Thyroid gland (tissue), 4 donors: ENCODE measurements around the gene CMTM3. TPM values are rescaled to one million over a fixed set of nuclear protein-coding genes. Genes with fewer than 3 reads are reported as not detected.
"Not testable (repeated sequence)": the region's sequence is repeated elsewhere in the genome, so short reads cannot be mapped to it uniquely, and the experiment has no call there.

Experiments used
- DNase-seq, 2 donors: peaks; one replicate each; pipeline ENCODE4 v3.0.0-alpha.2; 2019
- H3K27ac ChIP-seq, 3 donors: fragments of 200-600 bp; sonication (generic); 1 replicate in 2 of 3; 2 replicates in 1 of 3; pipeline ENCODE4 v1.5.1; 2016 to 2019; ENCODE audit warnings: mild to moderate bottlenecking in 1 of 3, moderate library complexity in 1 of 3
- H3K27me3 ChIP-seq: fragments of 200-600 bp; sonication (generic); one replicate; pipeline ENCODE4 v1.5.1; 2019
- H3K36me3 ChIP-seq, 2 donors: fragments of 200-600 bp; sonication (generic); one replicate each; pipeline ENCODE4 v1.5.1; 2016 to 2019
- H3K4me1 ChIP-seq, 2 donors: fragments of 200-600 bp; sonication (generic); one replicate each; pipeline ENCODE4 v1.5.1; 2017 to 2019
- H3K4me3 ChIP-seq, 3 donors: fragments of 200-600 bp; sonication (generic); replicated peaks in 1 of 3; 1 replicate in 2 of 3; 2 replicates in 1 of 3; pipeline ENCODE4 v1.5.1; 2016; ENCODE audit warnings: mild to moderate bottlenecking in 1 of 3
- H3K9me3 ChIP-seq: fragments of 200-600 bp; sonication (generic); one replicate; pipeline ENCODE4 v1.5.1; 2017
- POLR2A ChIP-seq, 2 donors: fragments of 450-650 bp; IDR thresholded peaks; one replicate each; pipeline ENCODE4 v1.6.1; 2017; ENCODE audit warnings: antibody characterized with exemption in 2 of 2, mild to moderate bottlenecking in 2 of 2, moderate library complexity in 1 of 2
- WGBS, 2 donors: methylation state at CpG; one replicate each; pipeline ENCODE4 v1.1.5; 2017; 5-methylcytosine and 5-hydroxymethylcytosine counted together
- intact Hi-C: fragments of 100-400 bp; cut with DNase I; formaldehyde crosslinking; loops from one replicate; pipeline ENCODE4 v1.15.1; 2023
- total RNA-seq, 4 donors: library from RNA; depleted of rRNA; stranded (reverse); fragments of >200 nt; gene quantifications; one replicate each; pipeline ENCODE4 v1.2.3, GENCODE V29; 2016
- TF ChIP-seq, protein P1 (sequence below), 6 experiments: fragments of 200-600 bp in 3 of 6; fragments of 450-650 bp in 3 of 6; sonication (generic) in 3 of 6; IDR thresholded peaks; one replicate each; pipeline ENCODE4 v1.5.1; 2016 to 2019; ENCODE audit warnings: antibody characterized with exemption in 6 of 6, mild to moderate bottlenecking in 2 of 6, inconsistent platforms in 1 of 6, moderate library complexity in 1 of 6

Gene CMTM3
- total RNA-seq, 4 donors from 2014 or later = 5.9 to 32.0 (median 21.3) TPM

DNA sequence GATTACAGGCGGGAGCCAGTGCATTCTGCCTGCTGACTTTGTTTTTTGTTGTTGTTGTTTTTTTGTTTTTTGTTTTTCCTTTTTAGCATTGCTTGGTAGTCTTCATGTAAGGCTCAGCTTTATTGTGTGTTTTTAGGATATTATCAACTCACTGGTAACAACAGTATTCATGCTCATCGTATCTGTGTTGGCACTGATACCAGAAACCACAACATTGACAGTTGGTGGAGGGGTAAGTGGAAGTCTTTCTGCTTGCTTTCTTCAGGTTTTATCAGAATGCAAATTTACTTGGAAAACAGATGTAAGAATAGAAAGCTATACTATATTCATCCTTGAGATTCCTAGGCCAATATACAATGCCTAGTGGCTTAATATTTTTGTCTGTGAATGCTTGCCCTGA lies 41.5 kb upstream of the CMTM3 start:
- Histone ChIP-seq H3K9me3 (no peaks in the 10 kb centered on the region), H3K4me1 (peaks cover 0 to 4% of the 10 kb centered on the region in 2 donors), H3K36me3 (peaks cover 0 to 8% of the 10 kb centered on the region in 2 donors), H3K27me3 (no peaks in the 10 kb centered on the region), H3K27ac (no peak overlapping the region), H3K4me3 (no peak overlapping the region)
- no peak for DNase-seq
- TF ChIP-seq, protein P1, sequence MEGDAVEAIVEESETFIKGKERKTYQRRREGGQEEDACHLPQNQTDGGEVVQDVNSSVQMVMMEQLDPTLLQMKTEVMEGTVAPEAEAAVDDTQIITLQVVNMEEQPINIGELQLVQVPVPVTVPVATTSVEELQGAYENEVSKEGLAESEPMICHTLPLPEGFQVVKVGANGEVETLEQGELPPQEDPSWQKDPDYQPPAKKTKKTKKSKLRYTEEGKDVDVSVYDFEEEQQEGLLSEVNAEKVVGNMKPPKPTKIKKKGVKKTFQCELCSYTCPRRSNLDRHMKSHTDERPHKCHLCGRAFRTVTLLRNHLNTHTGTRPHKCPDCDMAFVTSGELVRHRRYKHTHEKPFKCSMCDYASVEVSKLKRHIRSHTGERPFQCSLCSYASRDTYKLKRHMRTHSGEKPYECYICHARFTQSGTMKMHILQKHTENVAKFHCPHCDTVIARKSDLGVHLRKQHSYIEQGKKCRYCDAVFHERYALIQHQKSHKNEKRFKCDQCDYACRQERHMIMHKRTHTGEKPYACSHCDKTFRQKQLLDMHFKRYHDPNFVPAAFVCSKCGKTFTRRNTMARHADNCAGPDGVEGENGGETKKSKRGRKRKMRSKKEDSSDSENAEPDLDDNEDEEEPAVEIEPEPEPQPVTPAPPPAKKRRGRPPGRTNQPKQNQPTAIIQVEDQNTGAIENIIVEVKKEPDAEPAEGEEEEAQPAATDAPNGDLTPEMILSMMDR (IDR thresholded peaks at IDR 0.05) = no peak
- TF ChIP-seq POLR2A (IDR thresholded peaks at IDR 0.05) = no peak
- 89 to 96% methylated on average over 2 of the region's 2 CpGs for WGBS, 2 donors
- intact Hi-C loops = no loop called here

DNA sequence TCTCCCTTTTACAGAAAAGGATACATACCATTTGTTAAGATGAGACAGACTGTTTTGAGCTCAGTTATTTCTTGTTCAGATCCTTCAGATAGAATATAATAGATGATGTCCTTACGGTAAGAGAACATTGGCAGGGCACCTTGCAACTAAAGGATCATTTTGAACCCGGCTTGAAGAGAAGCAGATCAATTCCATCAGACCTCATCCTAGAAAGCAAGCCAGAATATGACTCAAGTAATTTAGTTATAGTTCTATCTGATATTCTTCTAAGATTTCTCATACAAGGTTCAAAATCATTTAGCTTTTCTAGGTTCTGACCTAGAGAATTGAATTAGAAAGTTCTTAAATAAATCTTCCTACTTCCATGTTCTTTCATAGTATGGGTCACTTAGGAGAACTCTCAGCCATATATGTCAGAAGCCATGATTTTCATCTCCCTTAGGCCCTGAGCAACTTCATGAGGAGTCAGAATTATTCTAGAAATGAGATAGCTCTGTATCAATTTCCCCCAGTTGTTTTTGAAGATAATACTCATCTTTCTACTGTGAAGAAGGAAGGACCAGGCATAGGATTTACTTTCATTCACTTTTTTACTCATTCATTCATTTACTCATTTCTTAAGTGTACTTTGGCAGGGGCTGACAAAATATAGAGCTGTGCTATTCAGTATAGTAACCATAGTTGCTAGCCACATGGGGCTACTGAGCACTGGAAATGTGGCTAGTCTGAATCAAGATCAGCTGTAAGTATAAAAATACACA lies 40.8 kb upstream of the CMTM3 start:
- no peaks in the 10 kb centered on the region for H3K9me3 ChIP-seq
- no peak overlapping the region for H3K4me3 ChIP-seq
- 96 to 99% methylated on average over 2 of the region's 2 CpGs for WGBS, 2 donors
- H3K27ac ChIP-seq = no peak overlapping the region
- peaks cover 0 to 8% of the 10 kb centered on the region in 2 donors for H3K36me3 ChIP-seq
- TF ChIP-seq POLR2A (IDR thresholded peaks at IDR 0.05) = no peak
- TF ChIP-seq, protein P1 (IDR thresholded peaks at IDR 0.05) = no peak
- intact Hi-C loops = no loop called here
- no peaks in the 10 kb centered on the region for H3K27me3 ChIP-seq
- no peak for DNase-seq
- H3K4me1 ChIP-seq = peaks cover 0 to 4% of the 10 kb centered on the region in 2 donors

DNA sequence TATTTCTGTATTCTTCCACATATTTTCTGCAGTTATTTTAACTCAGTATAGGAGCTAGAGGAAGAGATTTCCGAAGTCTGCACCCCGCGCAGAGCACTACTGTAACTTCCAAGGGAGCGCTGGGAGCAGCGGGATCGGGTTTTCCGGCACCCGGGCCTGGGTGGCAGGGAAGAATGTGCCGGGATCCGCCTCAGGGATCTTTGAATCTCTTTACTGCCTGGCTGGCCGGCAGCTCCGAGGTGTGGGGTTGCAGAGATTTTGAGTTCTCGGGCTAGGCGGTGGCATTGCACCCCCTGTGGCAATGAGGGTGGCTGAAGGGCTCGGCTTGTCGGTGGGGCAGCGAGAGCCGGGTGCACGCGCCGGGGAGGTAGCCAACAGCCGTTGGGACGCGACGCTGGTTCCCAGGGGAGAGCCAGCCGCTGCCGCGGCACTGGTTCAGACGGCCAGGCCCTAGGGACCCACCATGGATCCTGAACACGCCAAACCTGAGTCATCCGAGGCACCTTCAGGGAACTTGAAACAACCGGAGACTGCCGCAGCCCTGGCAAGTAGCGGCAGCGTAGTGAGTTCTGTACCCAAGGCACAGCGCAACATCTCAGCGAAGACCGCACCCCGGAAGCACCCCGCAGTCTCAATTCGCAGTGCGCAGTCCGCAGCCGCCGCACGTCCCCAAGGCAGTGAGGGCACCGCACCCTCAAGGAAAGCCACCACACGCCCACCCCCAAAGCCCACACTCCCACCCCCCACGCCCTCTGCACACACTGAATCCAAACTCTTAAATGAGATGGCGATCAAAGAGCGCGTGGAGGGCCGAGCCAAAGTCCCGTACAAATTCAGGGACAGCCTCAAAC lies 38.2 kb upstream of the CMTM3 start, which contains the start of gene CMTM1:
Gene CMTM1, plus strand, starts transcription at position 389 of the 851 bp plus-strand sequence. Its CDS starts 75 bp downstream, at position 464.
- TF ChIP-seq, protein P1 (IDR thresholded peaks at IDR 0.05) = no peak
- no peak for TF ChIP-seq POLR2A (IDR thresholded peaks at IDR 0.05)
- H3K27me3 ChIP-seq = no peaks in the 10 kb centered on the region
- peaks cover 0 to 8% of the 10 kb centered on the region in 2 donors for H3K36me3 ChIP-seq
- 93 to 94% methylated on average over 46 to 54 of the region's 54 CpGs for WGBS, 2 donors
- no peak within 1 kb of the TSS for H3K4me3 ChIP-seq
- no peak for DNase-seq
- H3K9me3 ChIP-seq = no peaks in the 10 kb centered on the region
- intact Hi-C loops = no loop called here
- H3K4me1 ChIP-seq = peaks cover 0 to 4% of the 10 kb centered on the region in 2 donors
- H3K27ac ChIP-seq = no peak within 1 kb of the TSS

DNA sequence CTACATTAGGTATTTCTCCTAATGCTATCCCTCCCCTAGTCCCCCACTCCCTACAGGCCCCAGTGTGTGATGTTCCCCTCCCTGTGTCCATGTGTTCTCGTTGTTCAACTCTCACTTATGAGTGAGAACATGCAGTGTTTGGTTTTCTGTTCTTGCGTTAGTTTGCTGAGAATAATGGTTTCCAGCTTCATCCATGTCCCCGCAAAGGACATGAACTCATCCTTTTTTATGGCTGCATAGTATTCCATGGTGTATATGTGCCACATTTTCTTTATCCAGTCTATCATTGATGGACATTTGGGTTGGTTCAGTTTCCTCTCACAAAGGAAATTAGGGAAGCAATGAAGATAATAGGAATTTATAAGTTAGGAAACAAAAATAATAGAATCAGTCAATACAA lies 37.2 kb upstream of the CMTM3 start:
- WGBS, 2 donors = 97 to 98% methylated on average over 3 of the region's 3 CpGs

DNA sequence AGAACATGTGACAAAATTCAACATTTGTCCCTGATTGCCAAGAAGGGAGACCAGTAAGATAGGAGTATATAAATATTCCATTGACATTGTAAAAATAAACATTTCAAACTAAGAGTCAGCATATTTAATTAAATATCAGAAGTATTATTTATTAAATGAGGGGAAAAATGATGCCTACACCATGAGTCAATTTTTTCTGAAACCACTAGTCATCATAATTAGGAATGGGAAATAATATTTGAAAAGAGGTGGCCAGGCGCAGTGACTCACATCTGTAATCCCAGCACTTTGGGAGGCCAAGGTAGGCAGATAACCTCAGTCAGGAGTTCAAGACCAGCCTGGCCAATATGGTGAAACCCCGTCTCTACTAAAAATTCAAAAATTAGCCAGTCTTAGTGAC lies 36.1 kb upstream of the CMTM3 start:
- no peak for DNase-seq
- 88 to 96% methylated on average over 2 of the region's 2 CpGs for WGBS, 2 donors
- no peaks in the 10 kb centered on the region for H3K4me1 ChIP-seq
- H3K36me3 ChIP-seq = peaks cover 0 to 8% of the 10 kb centered on the region in 2 donors
- no peak overlapping the region for H3K27ac ChIP-seq
- no peaks in the 10 kb centered on the region for H3K9me3 ChIP-seq
- intact Hi-C loops = no loop called here
- H3K27me3 ChIP-seq = no peaks in the 10 kb centered on the region
- no peak for TF ChIP-seq POLR2A (IDR thresholded peaks at IDR 0.05)
- TF ChIP-seq, protein P1 (IDR thresholded peaks at IDR 0.05) = no peak
- H3K4me3 ChIP-seq = no peak overlapping the region

More for the DNA sequence above, 37.2 kb upstream of the CMTM3 start:
- H3K9me3 ChIP-seq, H3K27ac ChIP-seq, DNase-seq, H3K27me3 ChIP-seq, H3K4me3 ChIP-seq, H3K36me3 ChIP-seq, H3K4me1 ChIP-seq, intact Hi-C loops: not testable (repeated sequence)
